Liver (tissue), 3 donors: ENCODE data around the gene SLIT1.

ENCODE experiments used
- ATF3 ChIP-seq: IDR thresholded peaks from 2 replicates; pipeline ENCODE4 v1.6.1; 2016; ENCODE audit warnings: antibody characterized with exemption
- CTCF ChIP-seq: fragments of 150-350 bp; IDR thresholded peaks from 2 replicates; pipeline ENCODE4 v1.5.1; 2017; ENCODE audit warnings: improper control_type of control experiment, low read depth, low read length; ENCODE audit not compliant: missing input control
- EGR1 ChIP-seq, 2 donors: IDR thresholded peaks; 2 replicates each; pipeline ENCODE4 v1.6.1; 2016 to 2018; ENCODE audit warnings: antibody characterized with exemption in 2 of 2, low read depth in 2 of 2
- GABPA ChIP-seq, 2 donors: IDR thresholded peaks in 1 of 2; conservative IDR thresholded peaks in 1 of 2; 2 replicates each; pipeline ENCODE4 v1.6.1; 2016; ENCODE audit warnings: antibody characterized with exemption in 2 of 2, mild to moderate bottlenecking in 1 of 2, moderate library complexity in 1 of 2
- HNF4A ChIP-seq, 2 donors: conservative IDR thresholded peaks; 2 replicates each; pipeline ENCODE4 v1.6.1; 2016; ENCODE audit warnings: antibody characterized with exemption in 2 of 2, mild to moderate bottlenecking in 2 of 2
- MAX ChIP-seq: IDR thresholded peaks from 2 replicates; pipeline ENCODE4 v1.6.1; 2016; ENCODE audit warnings: antibody characterized with exemption
- RAD21 ChIP-seq, 2 donors: IDR thresholded peaks; 2 replicates each; pipeline ENCODE4 v1.6.1; 2016; ENCODE audit warnings: antibody characterized with exemption in 2 of 2, mild to moderate bottlenecking in 2 of 2
- REST ChIP-seq: IDR thresholded peaks from 2 replicates; pipeline ENCODE4 v1.6.1; 2016; ENCODE audit warnings: antibody characterized with exemption, mild to moderate bottlenecking
- SP1 ChIP-seq: IDR thresholded peaks from 2 replicates; pipeline ENCODE4 v1.6.1; 2018; ENCODE audit warnings: antibody characterized with exemption, mild to moderate bottlenecking
- TAF1 ChIP-seq: conservative IDR thresholded peaks from 2 replicates; pipeline ENCODE4 v1.6.1; 2016; ENCODE audit warnings: antibody characterized with exemption, mild to moderate bottlenecking
- YY1 ChIP-seq: IDR thresholded peaks from 2 replicates; pipeline ENCODE4 v1.6.1; 2016; ENCODE audit warnings: antibody characterized with exemption, mild to moderate bottlenecking
- donor health status: healthy.
- donor health status: healthy.

GRCh38 chr10:97128039-97128492 is 57.7 kb downstream of the SLIT1 start:
- TF ChIP-seq TAF1 (no peak), CTCF (no peak), REST (no peak), RAD21 (IDR thresholded peaks at IDR 0.05) (no peak), ATF3 (no peak), MAX (no peak), EGR1 (IDR thresholded peaks at IDR 0.05; ENCODE audit: low read depth in 2 of 2) (no peak), GABPA (IDR thresholded peaks at IDR 0.05 in 1 of 2, conservative IDR thresholded peaks at IDR 0.05 in 1 of 2) (no peak), SP1 (no peak), YY1 (no peak), HNF4A (conservative IDR thresholded peaks at IDR 0.05) (no peak)
